Heart left ventricle (tissue), 16 donors: Measurements from ENCODE around the gene ILDR2. TPM values are rescaled to one million over a fixed set of nuclear protein-coding genes. Genes with fewer than 3 reads are reported as not detected.
A peak's percentile ranks its signal among the peaks of the same experiment; 100 is the strongest.

Experiments used
- ATAC-seq, 4 donors: fragments of 200-7000 bp; cut with Tn5 transposase; one replicate each; pipeline ENCODE4 v1.9.1; 2020 to 2022; ENCODE audit warnings: moderate library complexity in 4 of 4, mild to moderate bottlenecking in 3 of 4, moderate number of reproducible peaks in 1 of 4
- DNase-seq, 5 donors: peaks; one replicate each; pipeline ENCODE4 v3.0.0-alpha.2; 2020
- H3K27ac ChIP-seq, 12 donors: fragments of 200-600 bp; sonication (generic) in 4 of 12; one replicate each; pipeline versions ENCODE4 v1.5.0 to v1.8.0; 2016 to 2022; ENCODE audit warnings: mild to moderate bottlenecking in 2 of 12
- H3K27me3 ChIP-seq, 9 donors: fragments of 200-600 bp; sonication (generic) in 2 of 9; one replicate each; pipeline versions ENCODE4 v1.5.1 to v1.8.0; 2016 to 2022; ENCODE audit warnings: mild to moderate bottlenecking in 3 of 9
- H3K36me3 ChIP-seq, 9 donors: fragments of 200-600 bp; sonication (generic) in 2 of 9; one replicate each; pipeline versions ENCODE4 v1.5.0 to v1.8.0; 2018 to 2022; ENCODE audit warnings: mild to moderate bottlenecking in 2 of 9
- H3K4me1 ChIP-seq, 12 donors: fragments of 200-600 bp; sonication (generic) in 4 of 12; one replicate each; pipeline versions ENCODE4 v1.5.0 to v1.8.0; 2016 to 2022; ENCODE audit warnings: mild to moderate bottlenecking in 3 of 12
- H3K4me3 ChIP-seq, 12 donors: fragments of 200-600 bp; sonication (generic) in 4 of 12; one replicate each; pipeline versions ENCODE4 v1.5.0 to v1.8.0; 2017 to 2022; ENCODE audit warnings: mild to moderate bottlenecking in 9 of 12, moderate library complexity in 4 of 12
- H3K9me3 ChIP-seq, 12 donors: fragments of 200-600 bp; sonication (generic) in 4 of 12; one replicate each; pipeline versions ENCODE4 v1.5.0 to v1.8.0; 2016 to 2022; ENCODE audit warnings: mild to moderate bottlenecking in 1 of 12
- CTCF ChIP-seq, 12 donors: fragments of 200-600 bp; sonication (generic) in 4 of 12; IDR thresholded peaks; one replicate each; pipeline versions ENCODE4 v1.5.0 to v1.8.0; 2018 to 2022; ENCODE audit warnings: antibody characterized with exemption in 12 of 12, mild to moderate bottlenecking in 5 of 12
- POLR2A ChIP-seq, 2 donors: fragments of 450-650 bp; IDR thresholded peaks; one replicate each; pipeline ENCODE4 v1.6.1; 2017; ENCODE audit warnings: antibody characterized with exemption in 2 of 2, mild to moderate bottlenecking in 2 of 2, moderate library complexity in 2 of 2
- WGBS, 4 donors: extraction: QIAGEN DNeasy Blood & Tissue Kit in 2 of 4; methylation state at CpG; one replicate each; pipeline versions ENCODE4 v1.1.5 to v1.1.7; 2013 to 2018; 5-methylcytosine and 5-hydroxymethylcytosine counted together
- intact Hi-C, 10 donors: fragments of 100-400 bp; cut with DNase I; formaldehyde crosslinking; loops; one replicate each; pipeline versions ENCODE4 v1.11.1 to v1.14.2; 2022
- polyA plus RNA-seq, 2 donors: library from polyadenylated mRNA; stranded (reverse); fragments of 200-250 nt; gene quantifications; one replicate each; pipeline ENCODE4 v1.2.3, GENCODE V29; 2013
- total RNA-seq, 9 donors: library from RNA; depleted of rRNA in 2 of 9; stranded (reverse); fragments of >200 nt in 2 of 9; fragmentation: NEBNext Ultra II Directional in 3 of 9; extraction: Animal tissue kit (Norgen Biotek cat#: 25700) in 3 of 9; gene quantifications; one replicate each; pipeline versions ENCODE4 v1.1.0 to v1.2.4, GENCODE V29; 2016 to 2023
- donor health status: ischemic (EF 13 %, LVEDD 7.1; RV severe dilation, severe dysfunction).
- donor health status: healthy with polysubstance abuse.
- donor health status: DM: no; HTN: yes; CAD: no.
- donor health status: DM: no; HTN: no; CAD: no.
- donor health status: ischemic (EF 25% LVEDD 6.9; RV normal size, moderate dysfunction).
- donor health status: ischemic (EF 25% LVEDD 5.7; RV mildly dilated, moderate dysfunction).
- donor health status: healthy.
- donor health status: DM: yes; HTN: yes; CAD: no.
- donor health status: ischemic (EF 35%, LVEDD 5.7; RV mildly dilated, moderate dysfunction).
- donor health status: nonischemic (EF 11% LVEDD 7.7; RV severe dilation, severe dysfunction).
- donor health status: DM: yes; HTN: yes; CAD: no.
- donor health status: PGD.
- donor health status: ischemic (EF 29% LVEDD 5.4; RV normal size, mild dysfunction).
- donor health status: nonischemic (EF 23%, LVEDD 6.1; RV moderate dilation, normal function).

ILDR2 gene
- total and polyA plus RNA-seq, 11 donors, result 0.84 to 12.4 (median 5.8) TPM

GRCh38 chr1:166870584-166870983 lies 104.8 kb downstream of the ILDR2 start:
- DNase-seq, result no peak
- peak in 2 of 4 donors; percentile 14 to 15 for ATAC-seq
- H3K9me3 ChIP-seq, result no peaks in the 10 kb centered on the region
- H3K36me3 ChIP-seq, result peaks cover 0 to 32% (median 28%) of the 10 kb centered on the region in 9 donors
- H3K27ac ChIP-seq, result no peak overlapping the region
- WGBS, 4 donors, result 91 to 94% (median 94%) methylated on average over 4 of the region's 4 CpGs
- no peak overlapping the region for H3K4me3 ChIP-seq
- H3K27me3 ChIP-seq, result no peaks in the 10 kb centered on the region
- peaks cover 0 to 36% (median 17%) of the 10 kb centered on the region in 12 donors for H3K4me1 ChIP-seq
- TF ChIP-seq CTCF (IDR thresholded peaks at IDR 0.05) (no peak), POLR2A (IDR thresholded peaks at IDR 0.05) (no peak)
- intact Hi-C loops, result loop anchor here in 1 of 10 donors (10.0 kb wide), 1 partner anchor 354 kb away; the partner anchor contains the start of gene POU2F1

- Histone ChIP-seq H3K36me3 (peaks cover 0 to 40% (median 32%) of the 10 kb centered on the region in 9 donors), H3K9me3 (no peaks in the 10 kb centered on the region), H3K27me3 (no peaks in the 10 kb centered on the region), H3K27ac (no peak overlapping the region), H3K4me1 (peaks cover 0 to 27% (median 7%) of the 10 kb centered on the region in 12 donors), H3K4me3 (no peak overlapping the region)
- no peak for TF ChIP-seq CTCF (IDR thresholded peaks at IDR 0.05)
- TF ChIP-seq POLR2A (IDR thresholded peaks at IDR 0.05), result no peak
- intact Hi-C loops, result loop anchor here in 1 of 10 donors (10.0 kb wide), 1 partner anchor 355 kb away; the partner anchor contains the start of gene POU2F1
- no peak for DNase-seq
- 64 to 84% (median 79%) methylated on average over 3 of the region's 3 CpGs for WGBS, 4 donors
- no peak for ATAC-seq
Measured at GRCh38 chr1:166869318-166870099, 105.8 kb downstream of the ILDR2 start.

- 79 to 94% (median 87%) methylated on average over 6 to 7 of the region's 7 CpGs for WGBS, 4 donors
- peak in 1 of 4 donors; percentile 37 for ATAC-seq
- Histone ChIP-seq H3K4me1 (peaks cover 0 to 21% (median 3%) of the 10 kb centered on the region in 12 donors), H3K9me3 (no peaks in the 10 kb centered on the region), H3K36me3 (peaks cover 0 to 49% (median 40%) of the 10 kb centered on the region in 9 donors), H3K4me3 (no peak overlapping the region), H3K27ac (no peak overlapping the region), H3K27me3 (no peaks in the 10 kb centered on the region)
- intact Hi-C loops, result no loop called here
- no peak for DNase-seq
- no peak for TF ChIP-seq CTCF (IDR thresholded peaks at IDR 0.05)
- no peak for TF ChIP-seq POLR2A (IDR thresholded peaks at IDR 0.05)
Measured at GRCh38 chr1:166868639-166869038, 106.7 kb downstream of the ILDR2 start.

- no peak overlapping the region for H3K27ac ChIP-seq
- peaks cover 0 to 11% (median 0%) of the 10 kb centered on the region in 12 donors for H3K4me1 ChIP-seq
- DNase-seq (no peak), ATAC-seq (peak in 1 of 4 donors; percentile 55)
- no peaks in the 10 kb centered on the region for H3K9me3 ChIP-seq
- no peaks in the 10 kb centered on the region for H3K27me3 ChIP-seq
- peaks cover 0 to 75% (median 67%) of the 10 kb centered on the region in 9 donors for H3K36me3 ChIP-seq
- intact Hi-C loops, result no loop called here
- 65 to 72% (median 68%) methylated on average over 5 of the region's 5 CpGs for WGBS, 4 donors
- H3K4me3 ChIP-seq, result no peak overlapping the region
- TF ChIP-seq CTCF (IDR thresholded peaks at IDR 0.05), result no peak
- no peak for TF ChIP-seq POLR2A (IDR thresholded peaks at IDR 0.05)
Measured at GRCh38 chr1:166865926-166866325, 109.4 kb downstream of the ILDR2 start.
